OCI-LY1 (cell line): ENCODE results near the gene MYZAP.

Experiments
- H2AFZ ChIP-seq: fragments of 200-600 bp; sonication (generic), shearing (Covaris generic); 2 replicates; pipeline ENCODE4 v1.6.0; 2014; ENCODE audit warnings: antibody characterized with exemption, mild to moderate bottlenecking, low read length
- H3F3A ChIP-seq: fragments of 200-600 bp; sonication (generic), shearing (Covaris generic); 2 replicates; pipeline ENCODE4 v1.6.0; 2014; ENCODE audit warnings: mild to moderate bottlenecking, antibody characterized with exemption, low read length, moderate library complexity; ENCODE audit not compliant: insufficient read depth
- H3K27ac ChIP-seq: fragments of 200-600 bp; sonication (generic); 2 replicates; pipeline ENCODE4 v1.5.1; 2014; ENCODE audit warnings: low read length, mixed run types, mild to moderate bottlenecking, low read depth; ENCODE audit not compliant: poor library complexity, severe bottlenecking
- H3K27me3 ChIP-seq: fragments of 200-600 bp; sonication (generic); 2 replicates; pipeline ENCODE4 v1.6.0; 2014; ENCODE audit warnings: antibody characterized with exemption, mild to moderate bottlenecking, low read length, moderate library complexity; ENCODE audit not compliant: insufficient read depth
- H3K36me3 ChIP-seq: fragments of 200-600 bp; sonication (generic); 2 replicates; pipeline ENCODE4 v1.6.1; 2014; ENCODE audit warnings: mild to moderate bottlenecking, antibody characterized with exemption, low read length, moderate library complexity, mixed read lengths; ENCODE audit not compliant: insufficient read depth
- H3K4me1 ChIP-seq: fragments of 200-600 bp; sonication (generic); 2 replicates; pipeline ENCODE4 v1.5.1; 2014; ENCODE audit warnings: mild to moderate bottlenecking, low read length, moderate library complexity; ENCODE audit not compliant: insufficient read depth, severe bottlenecking
- H3K4me2 ChIP-seq: fragments of 200-600 bp; sonication (generic), shearing (Covaris generic); 2 replicates; pipeline ENCODE4 v1.6.1; 2014; ENCODE audit warnings: low read length
- H3K4me3 ChIP-seq: fragments of 200-600 bp; sonication (generic); 2 replicates; pipeline ENCODE4 v1.5.1; 2014; ENCODE audit warnings: low read length, low read depth, mild to moderate bottlenecking, mixed read lengths; ENCODE audit not compliant: poor library complexity, severe bottlenecking
- H3K79me2 ChIP-seq: fragments of 200-600 bp; shearing (Covaris generic); 2 replicates; pipeline ENCODE4 v1.6.1; 2016; ENCODE audit warnings: mixed run types, low read length, mixed read lengths; ENCODE audit not compliant: insufficient read depth
- H3K9ac ChIP-seq: fragments of 200-600 bp; sonication (generic), shearing (Covaris generic); 2 replicates; pipeline ENCODE4 v1.6.1; 2014; ENCODE audit warnings: mild to moderate bottlenecking, low read length, mixed read lengths
- H3K9me2 ChIP-seq: fragments of 200-600 bp; sonication (generic), shearing (Covaris generic); 2 replicates; pipeline ENCODE4 v1.6.1; 2014; ENCODE audit warnings: low read depth, mild to moderate bottlenecking, low read length, mixed read lengths
- H3K9me3 ChIP-seq: fragments of 200-600 bp; shearing (Covaris generic); 2 replicates; pipeline ENCODE4 v1.6.1; 2014; ENCODE audit warnings: low read length, mixed read lengths
- H4K20me1 ChIP-seq: fragments of 200-600 bp; sonication (generic), shearing (Covaris generic); 2 replicates; pipeline ENCODE4 v1.6.0; 2016; ENCODE audit warnings: mild to moderate bottlenecking, low read length; ENCODE audit not compliant: insufficient read depth
- EZH2 ChIP-seq: fragments of 200-600 bp; sonication (generic), shearing (Covaris generic); IDR thresholded peaks from 2 replicates; pipeline ENCODE4 v1.8.0; 2017; ENCODE audit warnings: borderline replicate concordance, mixed run types, mild to moderate bottlenecking, antibody characterized with exemption, low read length, moderate library complexity, mixed read lengths
- TF ChIP-seq, protein P1 (sequence below): fragments of 200-600 bp; sonication (generic), shearing (Covaris generic); IDR thresholded peaks from 2 replicates; pipeline ENCODE4 v1.5.1; 2017; ENCODE audit warnings: mild to moderate bottlenecking, antibody characterized with exemption, low read length, moderate library complexity, mixed read lengths

MYZAP gene

DNA sequence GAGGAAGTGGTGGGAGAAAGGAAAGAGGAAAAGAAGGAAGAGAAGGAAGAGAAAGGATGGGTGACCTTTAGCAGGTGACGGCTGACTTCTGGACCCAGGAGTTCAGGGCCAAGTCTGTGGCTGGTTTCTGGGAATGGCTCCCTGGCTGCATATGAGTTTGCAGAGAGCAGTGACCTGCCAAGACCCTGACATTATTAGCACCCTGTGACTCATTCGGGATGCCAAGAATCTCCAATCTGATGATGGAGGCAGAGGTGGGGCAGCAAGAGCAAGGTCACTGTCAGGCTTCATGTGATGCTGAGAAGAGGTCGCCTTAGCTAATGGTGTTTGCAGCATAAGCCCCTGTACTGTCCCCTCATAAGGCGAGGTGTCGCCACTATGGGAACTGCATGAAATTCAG is 42.6 kb downstream of the MYZAP start:
- Histone ChIP-seq H3K4me1 (no peaks in the 10 kb centered on the region), H3K27me3 (no peaks in the 10 kb centered on the region), H3K36me3 (no peaks in the 10 kb centered on the region), H3K27ac (no peak overlapping the region), H2AFZ (no peak overlapping the region), H3F3A (no peaks in the 10 kb centered on the region), H4K20me1 (no peaks in the 10 kb centered on the region), H3K4me3 (no peak overlapping the region), H3K9ac (no peak overlapping the region), H3K4me2 (no peak overlapping the region), H3K9me3 (no peaks in the 10 kb centered on the region), H3K9me2 (no peaks in the 10 kb centered on the region), H3K79me2 (no peaks in the 10 kb centered on the region)
- TF ChIP-seq EZH2, result no peak
- TF ChIP-seq, protein P1, sequence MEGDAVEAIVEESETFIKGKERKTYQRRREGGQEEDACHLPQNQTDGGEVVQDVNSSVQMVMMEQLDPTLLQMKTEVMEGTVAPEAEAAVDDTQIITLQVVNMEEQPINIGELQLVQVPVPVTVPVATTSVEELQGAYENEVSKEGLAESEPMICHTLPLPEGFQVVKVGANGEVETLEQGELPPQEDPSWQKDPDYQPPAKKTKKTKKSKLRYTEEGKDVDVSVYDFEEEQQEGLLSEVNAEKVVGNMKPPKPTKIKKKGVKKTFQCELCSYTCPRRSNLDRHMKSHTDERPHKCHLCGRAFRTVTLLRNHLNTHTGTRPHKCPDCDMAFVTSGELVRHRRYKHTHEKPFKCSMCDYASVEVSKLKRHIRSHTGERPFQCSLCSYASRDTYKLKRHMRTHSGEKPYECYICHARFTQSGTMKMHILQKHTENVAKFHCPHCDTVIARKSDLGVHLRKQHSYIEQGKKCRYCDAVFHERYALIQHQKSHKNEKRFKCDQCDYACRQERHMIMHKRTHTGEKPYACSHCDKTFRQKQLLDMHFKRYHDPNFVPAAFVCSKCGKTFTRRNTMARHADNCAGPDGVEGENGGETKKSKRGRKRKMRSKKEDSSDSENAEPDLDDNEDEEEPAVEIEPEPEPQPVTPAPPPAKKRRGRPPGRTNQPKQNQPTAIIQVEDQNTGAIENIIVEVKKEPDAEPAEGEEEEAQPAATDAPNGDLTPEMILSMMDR, result no peak

DNA sequence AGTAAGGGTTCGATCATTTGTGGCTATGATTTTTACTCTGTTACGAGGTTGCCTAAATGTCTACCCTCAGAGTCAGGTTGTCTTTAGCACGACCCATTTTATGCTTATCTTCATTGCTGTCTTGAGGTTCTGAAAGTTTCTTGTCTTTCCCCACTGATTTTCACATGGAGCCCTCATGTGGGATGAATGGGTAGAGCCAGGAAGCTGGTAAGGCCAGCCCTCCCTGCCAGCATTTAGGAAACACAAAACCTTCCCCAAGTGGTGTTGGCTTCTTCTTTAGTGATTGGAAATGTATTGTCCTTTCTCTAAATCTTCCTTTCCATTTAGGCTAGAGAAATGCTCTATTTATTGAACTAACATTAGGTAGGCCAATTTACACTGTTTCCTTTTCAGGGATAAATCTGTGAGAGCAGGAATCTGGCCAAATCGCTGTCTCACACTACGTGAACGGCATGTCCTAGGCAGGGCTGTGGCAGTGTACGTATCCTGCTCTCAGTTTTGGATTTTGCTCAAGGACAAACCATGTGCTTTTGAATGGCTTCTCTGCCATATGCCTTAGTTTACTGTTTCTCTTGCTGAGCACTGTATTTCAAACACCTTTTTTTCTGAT is 43.7 kb downstream of the MYZAP start:
- H3K27ac ChIP-seq, result no peak overlapping the region
- TF ChIP-seq, protein P1, result no peak
- TF ChIP-seq EZH2, result no peak
- no peaks in the 10 kb centered on the region for H3F3A ChIP-seq
- no peaks in the 10 kb centered on the region for H4K20me1 ChIP-seq
- H3K9ac ChIP-seq, result no peak overlapping the region
- no peaks in the 10 kb centered on the region for H3K27me3 ChIP-seq
- no peak overlapping the region for H3K4me3 ChIP-seq
- H3K9me3 ChIP-seq, result no peaks in the 10 kb centered on the region
- no peaks in the 10 kb centered on the region for H3K36me3 ChIP-seq
- no peaks in the 10 kb centered on the region for H3K9me2 ChIP-seq
- no peak overlapping the region for H2AFZ ChIP-seq
- H3K79me2 ChIP-seq, result no peaks in the 10 kb centered on the region
- no peaks in the 10 kb centered on the region for H3K4me1 ChIP-seq
- no peak overlapping the region for H3K4me2 ChIP-seq

DNA sequence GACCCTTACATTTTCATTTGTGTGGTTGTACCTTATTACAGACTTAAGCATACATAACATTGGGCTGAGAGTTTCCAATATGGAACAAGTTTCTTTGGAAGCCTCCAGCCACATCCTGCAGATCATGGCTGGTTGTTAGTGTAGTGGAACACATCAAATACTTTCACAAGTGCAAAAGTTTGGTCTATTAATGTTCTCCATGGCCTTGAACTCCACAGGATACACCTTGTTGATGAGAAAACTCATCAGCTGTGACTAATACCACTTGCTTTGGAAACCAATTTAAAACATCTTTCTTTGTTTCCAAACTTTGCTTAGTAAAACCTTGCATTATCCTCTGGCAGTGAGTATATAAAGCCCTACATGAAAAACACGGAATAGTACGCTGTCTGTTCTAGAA is 46.1 kb downstream of the MYZAP start:
- no peak for TF ChIP-seq EZH2
- TF ChIP-seq, protein P1, result no peak
- no peaks in the 10 kb centered on the region for H3K79me2 ChIP-seq
- no peaks in the 10 kb centered on the region for H3K4me1 ChIP-seq
- no peaks in the 10 kb centered on the region for H3K36me3 ChIP-seq
- no peaks in the 10 kb centered on the region for H3K9me3 ChIP-seq
- H3K9ac ChIP-seq, result no peak overlapping the region
- no peak overlapping the region for H3K4me3 ChIP-seq
- no peaks in the 10 kb centered on the region for H3K9me2 ChIP-seq
- H3K4me2 ChIP-seq, result no peak overlapping the region
- no peaks in the 10 kb centered on the region for H3K27me3 ChIP-seq
- H2AFZ ChIP-seq, result no peak overlapping the region
- H3K27ac ChIP-seq, result no peak overlapping the region
- no peaks in the 10 kb centered on the region for H4K20me1 ChIP-seq
- no peaks in the 10 kb centered on the region for H3F3A ChIP-seq
